Uterus (tissue), 4 donors: ENCODE measurements around the gene VPS26C. TPM values are rescaled to one million over a fixed set of nuclear protein-coding genes. Genes with fewer than 3 reads are reported as not detected.

Experiments used
- DNase-seq, 2 donors: peaks; one replicate each; pipeline ENCODE4 v3.0.0-alpha.2; 2019 to 2020
- H3K27ac ChIP-seq, 2 donors: fragments of 200-600 bp; sonication (generic); 1 replicate in 1 of 2; 2 replicates in 1 of 2; pipeline ENCODE4 v1.5.1; 2016 to 2018
- H3K27me3 ChIP-seq, 2 donors: fragments of 200-600 bp; sonication (generic); one replicate each; pipeline ENCODE4 v1.5.1; 2018 to 2019; ENCODE audit warnings: control low read depth in 1 of 2
- H3K36me3 ChIP-seq, 2 donors: fragments of 200-600 bp; sonication (generic); one replicate each; pipeline ENCODE4 v1.5.1; 2019; ENCODE audit warnings: control low read depth in 1 of 2
- H3K4me1 ChIP-seq, 2 donors: fragments of 200-600 bp; sonication (generic); one replicate each; pipeline ENCODE4 v1.5.1; 2018 to 2019; ENCODE audit warnings: control low read depth in 1 of 2
- H3K4me3 ChIP-seq, 2 donors: fragments of 200-600 bp; sonication (generic); 1 replicate in 1 of 2; 2 replicates in 1 of 2; pipeline ENCODE4 v1.5.1; 2018 to 2019; ENCODE audit warnings: mild to moderate bottlenecking in 1 of 2
- H3K9me3 ChIP-seq, 2 donors: fragments of 200-600 bp; sonication (generic); one replicate each; pipeline ENCODE4 v1.5.1; 2019; ENCODE audit warnings: control low read depth in 1 of 2
- CTCF ChIP-seq, 4 experiments: fragments of 200-600 bp in 2 of 4; fragments of 450-650 bp in 2 of 4; sonication (generic) in 2 of 4; IDR thresholded peaks; one replicate each; pipeline ENCODE4 v1.5.1; 2016 to 2019; ENCODE audit warnings: antibody characterized with exemption in 4 of 4, mild to moderate bottlenecking in 2 of 4, moderate library complexity in 1 of 4
- POLR2A ChIP-seq, 2 donors: fragments of 450-650 bp; IDR thresholded peaks; one replicate each; pipeline ENCODE4 v1.6.1; 2016; ENCODE audit warnings: antibody characterized with exemption in 2 of 2, mild to moderate bottlenecking in 1 of 2, moderate library complexity in 1 of 2
- intact Hi-C: fragments of 100-400 bp; cut with DNase I; formaldehyde crosslinking; loops from one replicate; pipeline ENCODE4 v1.15.1; 2023; ENCODE audit warnings: low total_unique reads
- total RNA-seq, 4 donors: library from RNA; depleted of rRNA in 3 of 4; stranded (reverse); fragments of >200 nt in 3 of 4; gene quantifications; one replicate each; pipeline versions ENCODE4 v1.1.0 to v1.2.4, GENCODE V29; 2014 to 2023
- donor health status: DM: yes; HTN: yes; CAD: no.

Gene VPS26C
- total RNA-seq, 4 donors from 2014 or later, result 44.8 to 179 (median 56.0) TPM

GRCh38 chr21:37270576-37271365 lies 3.6 kb upstream of the VPS26C start:
- Histone ChIP-seq H3K27me3 (no peaks in the 10 kb centered on the region), H3K9me3 (no peaks in the 10 kb centered on the region), H3K4me1 (no peaks in the 10 kb centered on the region), H3K36me3 (no peaks in the 10 kb centered on the region), H3K4me3 (no peak overlapping the region), H3K27ac (no peak overlapping the region)
- no peak for TF ChIP-seq POLR2A (IDR thresholded peaks at IDR 0.05)
- no peak for TF ChIP-seq CTCF (IDR thresholded peaks at IDR 0.05)
- no peak for DNase-seq
- intact Hi-C loops, result no loop called here

- no peak for TF ChIP-seq POLR2A (IDR thresholded peaks at IDR 0.05)
- no peak for TF ChIP-seq CTCF (IDR thresholded peaks at IDR 0.05)
- no peaks in the 10 kb centered on the region for H3K4me1 ChIP-seq
- intact Hi-C loops, result no loop called here
- no peak overlapping the region for H3K27ac ChIP-seq
- no peaks in the 10 kb centered on the region for H3K36me3 ChIP-seq
- H3K4me3 ChIP-seq, result no peak overlapping the region
- no peaks in the 10 kb centered on the region for H3K27me3 ChIP-seq
- no peak for DNase-seq
- no peaks in the 10 kb centered on the region for H3K9me3 ChIP-seq
Measured at GRCh38 chr21:37269481-37269880, 2.3 kb upstream of the VPS26C start.

DNA sequence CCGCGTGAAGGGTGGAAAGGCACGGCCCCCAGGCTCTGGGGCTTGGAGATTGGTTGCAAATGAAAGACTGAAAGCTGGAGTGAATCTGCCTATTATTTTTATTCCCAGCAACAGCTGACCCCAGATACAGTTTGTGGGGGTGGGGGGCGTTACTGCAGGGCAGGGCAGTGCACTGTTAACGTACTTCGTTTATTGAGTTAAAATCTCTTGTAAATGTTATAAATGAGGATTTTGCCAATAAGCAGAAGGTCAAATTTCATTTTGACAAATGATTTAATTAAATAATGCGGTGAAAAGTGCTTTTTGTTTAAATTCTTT lies 1.0 kb upstream of the VPS26C start:
- Histone ChIP-seq H3K9me3 (no peaks in the 10 kb centered on the region), H3K27ac (peak overlapping the region; percentile 93 to 99), H3K36me3 (no peaks in the 10 kb centered on the region), H3K27me3 (no peaks in the 10 kb centered on the region), H3K4me3 (peak overlapping the region; percentile 63 to 92), H3K4me1 (no peaks in the 10 kb centered on the region)
- intact Hi-C loops, result no loop called here
- no peak for TF ChIP-seq POLR2A (IDR thresholded peaks at IDR 0.05)
- peak in 1 of 4 experiments; percentile 3 for TF ChIP-seq CTCF (IDR thresholded peaks at IDR 0.05)
- no peak for DNase-seq

GRCh38 chr21:37266515-37267221 lies 466 bp downstream of the VPS26C start:
- no peak for DNase-seq
- H3K27ac ChIP-seq, result peak overlapping the region; percentile 93 to 99
- H3K4me1 ChIP-seq, result no peaks in the 10 kb centered on the region
- no peaks in the 10 kb centered on the region for H3K9me3 ChIP-seq
- H3K4me3 ChIP-seq, result peak overlapping the region; percentile 63 to 92
- H3K36me3 ChIP-seq, result no peaks in the 10 kb centered on the region
- TF ChIP-seq CTCF (IDR thresholded peaks at IDR 0.05) (no peak), POLR2A (IDR thresholded peaks at IDR 0.05) (no peak)
- no peaks in the 10 kb centered on the region for H3K27me3 ChIP-seq
- intact Hi-C loops, result no loop called here

DNA sequence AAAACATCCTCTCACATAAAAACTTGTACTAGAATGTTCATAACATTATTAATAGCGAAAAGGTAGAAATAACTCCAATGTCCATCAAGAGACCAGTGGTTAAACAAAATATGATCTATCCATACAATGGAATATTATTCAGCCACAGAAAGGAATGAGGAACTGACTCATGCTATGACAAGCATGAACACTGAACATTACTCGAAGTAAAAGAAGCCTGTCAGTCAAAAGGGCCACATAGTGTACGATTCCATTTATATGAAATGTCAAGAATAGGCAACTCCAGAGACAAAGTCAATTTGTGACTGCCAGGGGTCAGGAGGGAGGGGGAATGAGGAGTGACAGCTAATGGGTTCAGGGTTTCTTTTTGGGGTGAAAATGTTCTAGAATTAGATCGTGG lies 2.3 kb downstream of the VPS26C start:
- Histone ChIP-seq H3K4me3 (no peak overlapping the region), H3K36me3 (no peaks in the 10 kb centered on the region), H3K4me1 (no peaks in the 10 kb centered on the region), H3K27ac (no peak overlapping the region), H3K27me3 (no peaks in the 10 kb centered on the region), H3K9me3 (no peaks in the 10 kb centered on the region)
- DNase-seq, result no peak
- TF ChIP-seq POLR2A (IDR thresholded peaks at IDR 0.05), result no peak
- no peak for TF ChIP-seq CTCF (IDR thresholded peaks at IDR 0.05)
- intact Hi-C loops, result no loop called here
